CD4-positive, alpha-beta T cell treated with Interferon alpha-2 for 1 hour (primary cell): ENCODE results near the gene HARS2.
A peak's percentile ranks its signal among the peaks of the same experiment; 100 is the strongest.
"Not testable (repeated sequence)": the region's sequence is repeated elsewhere in the genome, so short reads cannot be mapped to it uniquely, and the experiment has no call there.

Experiments
- DNase-seq, 2 donors: peaks; one replicate each; pipeline ENCODE4 v3.0.0-alpha.2; 2020 to 2022

The HARS2 gene, protein sequence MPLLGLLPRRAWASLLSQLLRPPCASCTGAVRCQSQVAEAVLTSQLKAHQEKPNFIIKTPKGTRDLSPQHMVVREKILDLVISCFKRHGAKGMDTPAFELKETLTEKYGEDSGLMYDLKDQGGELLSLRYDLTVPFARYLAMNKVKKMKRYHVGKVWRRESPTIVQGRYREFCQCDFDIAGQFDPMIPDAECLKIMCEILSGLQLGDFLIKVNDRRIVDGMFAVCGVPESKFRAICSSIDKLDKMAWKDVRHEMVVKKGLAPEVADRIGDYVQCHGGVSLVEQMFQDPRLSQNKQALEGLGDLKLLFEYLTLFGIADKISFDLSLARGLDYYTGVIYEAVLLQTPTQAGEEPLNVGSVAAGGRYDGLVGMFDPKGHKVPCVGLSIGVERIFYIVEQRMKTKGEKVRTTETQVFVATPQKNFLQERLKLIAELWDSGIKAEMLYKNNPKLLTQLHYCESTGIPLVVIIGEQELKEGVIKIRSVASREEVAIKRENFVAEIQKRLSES

DNA sequence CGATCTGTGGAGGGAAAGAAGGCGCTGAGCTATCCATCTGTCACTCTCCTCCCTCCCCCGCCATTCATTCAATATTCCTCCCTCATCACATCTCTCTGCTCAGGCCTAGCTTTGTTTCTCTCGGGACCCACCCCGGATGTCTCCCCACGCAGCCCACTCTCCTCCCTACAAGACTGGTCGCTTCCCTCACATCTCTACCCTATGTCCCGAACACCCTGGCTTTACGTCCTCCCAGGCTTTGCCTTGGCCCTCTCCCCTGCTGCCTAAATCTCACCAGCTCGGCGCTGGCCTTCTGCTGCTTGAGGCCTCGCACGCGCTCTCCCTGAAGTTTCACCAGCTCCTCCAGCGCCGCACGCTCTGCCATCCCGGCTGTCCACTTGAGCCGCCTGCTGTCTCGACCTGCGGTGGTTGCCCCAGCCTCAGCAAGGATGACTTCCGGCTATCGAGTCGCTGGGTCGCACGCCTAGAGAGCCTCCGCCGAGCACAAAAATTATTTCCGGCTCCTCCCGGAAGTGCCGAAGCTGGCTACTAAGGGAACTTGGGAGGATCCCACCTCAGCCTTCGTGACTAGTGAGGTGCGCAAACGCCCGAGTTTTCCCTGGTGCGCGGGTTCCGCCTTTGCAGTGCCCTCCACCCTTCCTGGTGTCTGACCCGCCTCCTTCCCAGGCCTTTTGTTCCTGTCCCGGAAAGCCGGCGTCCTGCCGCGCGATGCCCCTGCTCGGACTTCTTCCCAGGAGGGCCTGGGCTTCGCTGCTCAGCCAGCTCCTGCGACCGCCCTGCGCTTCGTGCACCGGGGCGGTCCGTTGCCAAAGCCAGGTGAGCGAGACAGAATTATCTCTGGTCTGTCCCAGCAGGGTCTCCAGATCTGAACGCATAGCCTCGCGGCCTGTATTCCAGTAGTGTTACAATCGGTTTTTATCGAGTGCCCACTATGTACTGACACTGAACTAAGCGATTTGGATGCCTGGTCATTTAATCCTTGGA, at the start of gene HARS2, which contains the start of gene HARS1:
TSS of gene HARS2 (plus strand) at position 515 of the 984 bp plus-strand sequence. CDS start at position 709, 194 bp downstream.
TSS of gene HARS1 (minus strand) at position 430 of the 984 bp plus-strand sequence. CDS start at position 364, 66 bp downstream.
- peak; percentile 83 to 89 for DNase-seq

DNA sequence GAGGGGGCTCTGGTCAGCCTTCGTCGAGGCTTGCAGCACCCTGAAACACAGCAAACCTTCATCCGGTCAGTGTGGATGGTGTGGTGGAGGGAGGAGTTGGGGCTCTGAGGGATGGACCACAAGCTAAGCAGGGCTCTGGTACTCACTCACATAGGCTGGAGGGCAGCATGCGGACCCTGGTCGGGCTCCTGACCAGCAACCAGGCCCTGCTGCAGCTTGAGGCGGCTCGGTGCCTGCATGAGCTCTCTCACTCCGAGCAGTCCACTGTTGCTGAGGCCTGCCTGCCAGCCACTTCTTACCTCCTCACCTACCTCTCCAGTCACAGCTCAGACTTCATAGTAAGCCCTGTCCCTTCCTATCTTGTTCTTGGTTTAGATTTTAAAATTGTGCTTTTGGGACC, 49.5 kb upstream of the HARS2 start:
- DNase-seq = no peak

DNA sequence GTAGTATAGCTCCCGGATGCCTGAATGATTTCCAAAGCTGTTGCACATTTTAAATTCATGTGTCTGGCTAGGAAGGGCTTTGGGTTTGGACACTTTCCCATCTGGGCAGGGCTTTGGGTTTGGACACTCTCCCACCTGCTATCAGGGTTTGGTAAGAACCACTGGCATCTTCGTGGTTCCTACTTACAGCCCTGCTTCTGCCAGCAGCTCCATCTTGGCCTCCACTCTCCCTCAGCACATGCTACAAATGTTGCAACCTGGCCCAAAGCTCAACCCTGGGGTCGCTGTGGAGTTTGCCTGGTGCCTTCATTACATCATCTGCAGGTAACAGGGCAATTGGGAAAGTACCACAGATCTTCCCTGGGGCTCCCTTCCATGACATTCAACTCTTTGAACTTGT, 48.5 kb upstream of the HARS2 start:
- no peak for DNase-seq

DNA sequence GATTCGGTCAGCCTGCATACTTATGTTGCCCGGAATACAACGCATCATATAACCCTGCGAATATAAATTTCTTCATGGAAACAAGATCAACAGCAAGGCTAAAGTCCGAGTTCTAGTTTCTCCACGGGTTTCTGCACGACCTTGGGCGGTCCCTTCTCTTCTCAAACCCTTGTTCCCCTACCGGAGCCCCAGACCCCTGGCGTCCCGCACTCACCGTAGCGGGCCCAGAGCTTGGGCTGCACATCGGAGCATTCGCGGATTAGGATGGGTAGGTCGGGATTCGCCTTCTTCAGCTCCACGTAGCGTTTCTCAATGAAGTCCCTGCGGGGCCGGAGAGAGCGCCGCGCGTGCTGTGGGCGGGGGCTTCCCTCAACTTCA, 44.2 kb upstream of the HARS2 start:
- no peak for DNase-seq

DNA sequence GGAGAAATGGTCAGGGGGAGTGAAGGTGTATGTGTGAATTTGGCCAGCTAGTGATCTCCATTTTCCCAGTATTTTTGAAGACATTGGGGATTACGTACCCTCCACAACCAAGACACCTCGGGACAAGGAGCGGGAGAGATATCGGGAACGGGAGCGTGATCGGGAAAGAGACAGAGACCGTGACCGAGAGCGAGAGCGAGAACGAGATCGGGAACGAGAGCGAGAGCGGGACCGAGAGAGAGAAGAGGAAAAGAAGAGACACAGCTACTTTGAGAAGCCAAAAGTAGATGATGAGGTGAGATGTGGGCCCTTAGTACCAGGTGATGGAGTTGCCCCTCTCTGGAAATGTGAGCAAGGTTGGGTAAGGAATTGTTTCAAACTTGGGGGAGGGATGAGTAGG, 32.4 kb upstream of the HARS2 start:
- DNase-seq = no peak

DNA sequence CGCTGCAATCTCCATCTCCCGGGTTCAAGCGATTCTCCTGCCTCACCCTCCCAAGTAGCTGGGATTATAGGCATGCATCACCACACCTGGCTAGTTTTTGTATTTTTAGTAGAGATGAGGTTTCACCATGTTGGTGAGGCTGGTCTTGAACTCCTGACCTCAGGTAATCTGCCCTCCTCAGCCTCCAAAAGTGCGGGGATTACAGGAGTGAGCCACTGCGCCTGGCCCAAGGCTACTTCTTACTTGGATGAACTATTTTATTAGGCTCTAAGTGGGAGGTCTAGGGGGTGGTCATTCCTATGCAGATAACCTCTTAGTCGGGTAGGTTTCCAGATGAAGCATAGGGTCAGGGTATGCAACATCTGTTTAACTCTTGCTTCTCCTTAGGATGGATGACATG, 30.9 kb upstream of the HARS2 start:
- not testable (repeated sequence) for DNase-seq

DNA sequence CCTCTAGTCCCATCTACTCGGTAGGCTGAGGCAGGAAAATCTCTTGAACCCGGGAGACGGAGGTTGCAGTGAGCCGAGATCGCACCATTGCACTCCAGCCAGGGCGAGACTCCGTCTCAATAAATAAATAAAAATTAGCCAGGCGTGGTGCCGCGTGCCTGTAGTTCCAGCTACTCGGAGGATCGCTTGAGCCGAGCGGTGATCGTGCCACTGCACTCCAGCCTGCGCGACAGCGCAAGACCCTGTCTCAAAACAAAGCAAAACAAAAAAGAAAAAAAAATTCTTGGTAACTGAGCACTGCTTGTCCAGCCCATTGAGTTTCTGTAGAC, 27.3 kb upstream of the HARS2 start:
- DNase-seq = no peak

DNA sequence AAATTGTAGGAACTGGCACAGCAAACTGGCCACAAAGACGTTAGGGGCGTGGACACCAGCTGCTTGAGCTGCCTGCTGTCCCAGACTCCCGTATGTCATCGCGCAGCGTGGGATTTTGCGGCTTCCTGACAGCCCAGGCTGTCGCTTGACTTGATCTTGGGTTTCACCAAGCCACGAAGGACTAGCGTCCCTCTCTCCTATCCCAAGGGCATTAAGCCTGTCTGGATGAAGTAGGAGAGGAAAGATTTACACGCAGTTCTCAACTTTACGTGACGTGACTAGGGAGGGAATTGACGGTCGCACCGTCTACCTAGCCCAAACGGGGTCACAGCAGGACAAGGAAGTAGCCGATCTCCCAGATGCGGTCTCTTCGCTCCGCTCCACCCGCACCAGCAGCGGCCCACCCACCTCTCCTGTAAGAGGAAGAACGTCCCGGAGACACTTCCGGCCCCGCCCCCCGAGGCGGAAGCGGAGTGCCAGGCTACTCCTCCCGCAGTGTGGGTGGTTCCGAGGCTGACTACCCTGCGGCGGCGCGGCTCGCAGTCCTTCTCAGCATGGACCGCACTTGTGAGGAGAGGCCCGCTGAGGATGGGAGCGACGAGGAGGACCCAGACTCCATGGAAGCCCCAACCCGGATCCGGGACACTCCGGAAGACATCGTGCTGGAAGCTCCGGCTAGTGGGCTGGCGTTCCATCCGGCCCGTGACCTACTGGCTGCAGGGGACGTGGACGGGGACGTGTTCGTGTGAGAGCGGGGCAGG, 26.7 kb upstream of the HARS2 start, which contains the start of gene WDR55:
TSS of gene WDR55 (plus strand) at position 546 of the 761 bp plus-strand sequence. CDS start at position 555, 9 bp downstream.
- peak; percentile 94 for DNase-seq

DNA sequence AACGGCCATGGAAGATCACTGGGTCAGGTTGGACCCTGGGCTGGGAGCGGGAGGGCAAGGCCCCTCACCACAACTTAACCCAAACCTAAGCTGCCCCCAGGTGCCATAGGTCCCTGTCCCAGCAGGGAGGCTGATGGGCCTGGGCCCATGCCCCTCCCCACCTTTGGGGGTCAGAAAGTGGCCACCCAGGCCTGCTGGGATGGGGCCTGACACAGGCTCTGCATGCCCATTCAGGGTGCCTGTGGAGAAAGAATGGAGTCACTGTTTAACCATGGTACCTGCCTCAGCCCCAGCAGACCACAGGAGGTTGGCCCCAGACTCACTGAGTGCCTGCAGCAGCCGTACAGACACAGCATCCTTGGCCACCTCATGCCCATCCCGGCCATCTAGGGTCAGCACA, 20.2 kb upstream of the HARS2 start:
- not testable (repeated sequence) for DNase-seq

DNA sequence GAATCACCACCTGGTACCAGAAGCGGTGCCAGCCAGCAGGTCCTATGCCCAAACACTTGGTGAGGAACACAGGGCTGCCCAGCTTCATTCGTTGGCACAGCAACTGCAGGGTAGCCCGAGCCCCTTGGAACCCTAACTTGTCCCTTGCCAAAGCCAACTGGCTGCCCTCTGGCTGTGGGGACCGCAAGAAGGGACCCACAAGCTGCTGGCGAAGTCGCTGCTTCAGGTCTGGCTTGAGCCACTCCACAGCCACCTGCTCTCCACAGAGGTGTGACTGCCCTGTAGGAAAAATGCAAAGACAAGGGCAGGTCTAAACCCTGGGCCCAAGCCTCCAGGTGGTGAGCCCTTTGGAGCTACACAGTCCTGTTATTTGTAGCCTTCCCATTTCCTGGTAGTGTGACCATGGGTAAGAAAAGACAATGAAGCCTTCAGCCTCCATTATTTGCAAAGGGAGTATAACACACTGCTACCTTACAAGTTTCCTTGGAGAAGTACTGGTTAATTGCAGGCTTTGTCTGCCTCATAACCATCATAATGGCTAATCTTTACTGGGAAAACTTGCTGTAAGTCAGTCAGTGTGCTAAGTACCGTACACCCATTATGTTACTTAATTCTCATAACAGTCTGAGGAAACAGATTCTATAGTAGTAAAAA, 19.7 kb upstream of the HARS2 start:
- no peak for DNase-seq

DNA sequence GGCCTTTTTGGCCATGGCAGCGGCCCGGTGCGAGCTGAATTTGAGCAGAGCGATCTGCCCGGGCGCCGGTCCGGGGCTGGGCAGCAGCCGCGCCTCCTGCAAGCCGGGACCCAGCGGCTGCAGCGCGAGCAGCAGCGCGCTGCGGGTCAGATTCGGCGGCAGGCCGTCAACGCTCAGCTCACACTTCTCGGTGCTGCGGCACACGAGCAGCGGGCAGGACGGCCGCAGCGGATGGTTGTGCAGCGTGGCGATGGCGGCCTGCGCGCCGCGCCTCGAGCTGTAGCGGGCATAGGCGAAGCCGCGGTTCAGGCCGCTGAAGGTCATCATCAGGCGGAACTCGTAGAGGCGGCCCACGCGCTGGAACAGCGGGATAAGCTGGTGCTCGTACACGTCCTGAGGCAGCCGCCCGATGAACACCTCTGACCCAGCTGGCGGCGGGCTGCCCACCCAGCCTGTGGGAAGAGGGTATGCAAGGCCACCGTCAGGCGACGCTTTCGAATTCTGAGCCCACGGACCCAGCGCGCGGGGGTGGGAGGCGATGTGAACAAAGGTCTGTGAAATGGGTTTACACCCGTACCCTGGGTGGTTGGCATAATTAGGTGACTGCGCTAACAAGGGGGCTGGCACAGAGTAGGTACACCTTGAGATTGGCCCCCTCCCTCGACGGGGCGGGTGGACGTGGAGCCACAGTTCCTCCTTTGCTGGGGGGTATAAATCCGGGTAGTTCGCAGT, 18.6 kb upstream of the HARS2 start:
- DNase-seq = peak; percentile 6 to 17

DNA sequence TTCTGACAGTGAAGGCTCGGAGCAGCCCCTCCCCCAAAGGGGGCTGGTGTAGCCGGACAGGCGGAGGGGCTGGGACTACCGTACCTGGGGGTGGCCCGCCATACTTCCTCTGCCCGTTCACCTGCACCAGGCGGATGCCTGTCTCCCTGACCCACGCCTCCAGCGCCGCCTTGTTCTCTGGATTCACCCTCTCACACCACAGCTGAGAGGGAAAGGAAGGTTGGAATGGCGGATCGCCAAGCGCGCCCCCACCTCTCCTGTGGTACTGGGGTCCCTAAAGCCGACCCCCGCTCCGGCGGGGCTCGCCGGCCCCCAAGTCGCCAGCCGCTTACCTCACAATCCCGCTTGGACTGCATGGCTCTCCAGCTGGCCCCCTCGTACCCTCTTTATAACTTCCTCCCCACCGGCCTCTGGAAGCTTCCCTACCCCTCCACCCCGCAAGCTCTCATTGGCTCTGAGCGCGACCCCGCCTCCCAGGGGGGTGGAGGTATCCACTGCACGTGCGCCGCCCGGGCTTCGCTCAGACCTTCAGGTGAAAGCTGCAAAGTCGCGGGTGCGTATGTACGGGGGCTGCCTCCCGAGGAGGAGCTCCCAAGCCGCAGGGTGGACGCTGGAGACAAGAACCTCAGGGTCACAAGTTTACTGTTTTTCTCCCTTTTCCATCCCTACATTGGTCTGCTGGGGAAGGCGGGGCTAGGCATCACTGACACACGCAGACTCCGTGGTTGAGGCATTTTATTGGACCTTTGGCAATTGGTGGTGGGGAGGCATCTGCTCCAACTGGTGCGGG, 17.9 kb upstream of the HARS2 start, which contains the start of gene DND1:
TSS of gene DND1 (minus strand) at position 390 of the 790 bp plus-strand sequence. CDS start at position 356, 34 bp downstream.
- DNase-seq = no peak

DNA sequence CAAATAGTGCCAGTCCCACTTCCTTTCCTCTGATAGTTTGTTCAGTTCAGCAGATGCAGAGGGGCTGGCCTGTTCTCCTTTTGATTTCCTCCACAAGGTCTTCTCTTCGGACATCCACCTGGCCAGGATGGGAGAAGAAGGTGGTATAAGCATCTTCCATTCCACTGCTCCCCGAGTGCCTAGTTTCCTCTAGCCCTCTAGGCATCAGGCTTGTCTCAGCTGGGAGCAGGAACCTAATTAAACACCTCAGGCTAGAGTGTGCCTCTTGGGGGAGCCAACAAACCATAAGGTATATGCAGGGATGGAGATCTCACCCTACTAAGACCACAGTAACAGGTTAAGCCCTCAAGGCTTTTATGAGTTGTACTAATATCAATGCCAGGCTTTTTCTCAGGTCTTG, 17.0 kb upstream of the HARS2 start:
- no peak for DNase-seq

DNA sequence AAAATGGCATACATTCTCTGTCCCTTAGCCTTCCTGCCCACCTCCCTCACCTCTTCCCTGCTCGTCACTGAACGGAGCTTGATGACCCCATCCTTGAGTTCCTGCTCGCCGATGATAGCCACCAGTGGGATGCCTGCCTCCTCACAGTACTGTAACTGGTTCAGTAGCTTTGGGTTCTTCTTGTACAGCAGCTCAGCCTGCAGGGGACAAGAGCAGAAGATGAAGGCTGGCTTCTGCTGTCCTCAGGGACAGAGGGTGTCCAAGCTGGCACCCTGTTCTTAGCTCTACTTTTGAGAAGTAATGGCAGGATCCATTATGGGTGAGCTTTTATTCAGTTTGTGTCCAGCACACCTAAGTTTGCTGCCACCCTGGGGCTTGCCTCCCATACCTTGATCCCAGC, 16.6 kb upstream of the HARS2 start:
- DNase-seq = no peak

DNA sequence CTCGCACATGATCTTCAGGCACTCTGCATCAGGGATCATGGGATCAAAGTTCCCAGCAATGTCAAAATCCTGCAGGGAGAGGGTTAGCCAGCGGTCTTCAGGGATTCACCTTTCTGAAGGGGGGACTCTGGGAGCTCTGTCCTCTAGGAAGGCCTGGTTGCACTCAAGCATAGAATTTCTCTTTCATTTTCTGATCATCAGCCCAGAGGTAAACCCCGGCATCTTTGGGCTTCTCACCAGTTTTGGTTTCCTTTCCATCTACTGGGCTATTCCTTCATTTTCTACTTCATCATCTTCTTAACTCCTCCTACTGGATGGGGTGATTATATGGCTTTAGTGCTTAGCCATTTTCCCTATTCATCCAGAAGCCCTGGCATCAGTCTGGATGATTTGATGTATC, 13.3 kb upstream of the HARS2 start:
- DNase-seq = no peak

DNA sequence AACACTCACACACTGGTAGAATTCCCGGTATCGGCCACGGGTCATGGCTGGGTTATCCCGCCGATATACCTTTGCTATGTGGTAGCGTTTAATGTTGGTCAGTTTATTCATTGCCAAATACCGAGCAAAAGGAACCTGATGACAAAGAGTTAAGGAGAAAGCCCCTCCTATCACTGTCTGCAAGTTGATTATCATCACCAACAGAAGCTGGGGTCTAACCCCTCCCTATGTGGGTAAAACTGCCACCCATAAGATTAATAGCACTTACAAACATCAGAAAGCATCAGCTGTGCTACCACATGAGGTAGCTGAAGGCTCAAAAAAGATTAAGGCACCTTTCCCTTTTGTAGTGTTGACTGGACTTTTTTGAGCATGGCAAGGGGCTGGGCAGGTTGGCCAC, 12.3 kb upstream of the HARS2 start:
- DNase-seq = no peak

DNA sequence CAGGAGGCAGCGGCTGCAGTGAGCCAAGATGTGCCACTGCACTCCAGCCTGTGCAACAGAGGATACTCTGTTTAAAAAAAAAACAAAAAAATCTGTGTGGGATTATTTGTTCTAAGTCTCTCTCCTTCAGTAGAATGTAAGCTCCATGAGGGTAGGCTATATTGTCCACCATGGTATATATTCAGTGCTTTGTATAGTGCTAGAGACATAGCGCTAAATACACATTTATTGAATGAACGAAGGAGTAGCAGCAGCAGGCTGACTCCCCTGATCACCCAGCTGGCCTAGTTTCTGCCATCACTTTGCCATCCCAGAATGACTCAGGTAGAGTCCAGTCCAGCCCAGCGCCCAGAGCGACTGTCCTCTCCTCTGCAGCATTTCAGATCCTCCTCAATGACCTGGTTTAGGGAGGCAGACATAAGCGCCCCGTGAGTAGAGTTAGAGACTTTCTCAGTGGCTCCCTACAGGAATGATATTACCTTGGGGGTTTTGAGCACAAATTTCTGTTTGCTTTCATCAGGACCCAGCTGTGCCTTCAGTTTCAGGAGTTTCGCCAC, 801 bp upstream of the HARS2 start:
- no peak for DNase-seq

DNA sequence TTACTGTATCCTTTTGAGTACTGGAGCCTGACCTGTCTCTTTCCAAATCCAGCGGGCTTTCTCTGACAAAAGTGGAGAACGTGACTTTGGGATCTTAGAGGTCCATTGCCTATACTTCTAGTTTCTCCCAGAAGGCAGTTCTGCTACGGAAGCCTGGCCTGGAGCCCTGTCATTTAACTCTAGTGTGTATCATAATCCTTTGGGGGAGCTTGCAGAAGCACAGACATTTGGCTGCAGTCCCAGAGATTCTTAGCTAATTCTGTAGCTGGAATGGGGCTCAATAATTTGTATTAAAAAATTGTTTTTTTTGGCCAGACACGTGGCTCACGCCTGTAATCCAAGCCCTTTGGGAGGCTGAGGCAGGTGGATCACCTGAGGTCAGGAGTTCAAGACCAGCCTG, 3.0 kb downstream of the HARS2 start:
- no peak for DNase-seq

DNA sequence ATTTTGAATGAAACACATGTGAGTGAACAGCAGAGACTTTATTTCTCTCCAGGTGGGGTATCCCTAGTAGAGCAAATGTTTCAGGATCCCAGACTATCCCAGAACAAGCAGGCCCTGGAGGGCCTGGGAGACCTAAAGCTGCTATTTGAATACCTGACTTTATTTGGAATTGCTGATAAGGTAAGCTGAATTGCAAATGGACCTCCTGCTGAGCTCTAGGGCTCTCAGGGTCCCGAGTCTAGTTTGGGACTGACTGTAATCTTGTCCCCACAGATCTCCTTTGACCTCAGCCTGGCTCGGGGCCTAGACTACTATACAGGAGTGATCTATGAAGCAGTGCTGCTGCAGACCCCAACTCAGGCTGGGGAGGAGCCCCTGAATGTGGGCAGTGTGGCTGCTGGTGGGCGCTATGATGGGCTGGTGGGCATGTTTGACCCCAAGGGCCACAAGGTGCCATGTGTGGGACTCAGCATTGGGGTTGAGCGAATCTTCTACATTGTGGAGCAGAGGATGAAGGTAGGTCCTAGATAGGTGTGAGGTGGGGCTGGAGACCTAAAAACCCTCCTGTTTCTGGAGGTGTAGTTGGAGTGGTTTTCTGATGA, 5.7 kb downstream of the HARS2 start:
- no peak for DNase-seq
